Dedifferentiated amniotic fluid mesenchymal stem cell (primary cell): ENCODE results near the gene MGAT4B.

Source experiments
- DNase-seq: peaks from one replicate; pipeline ENCODE4 v3.0.0-alpha.2; 2016; ENCODE audit errors: extremely low spot score

MGAT4B gene

DNA sequence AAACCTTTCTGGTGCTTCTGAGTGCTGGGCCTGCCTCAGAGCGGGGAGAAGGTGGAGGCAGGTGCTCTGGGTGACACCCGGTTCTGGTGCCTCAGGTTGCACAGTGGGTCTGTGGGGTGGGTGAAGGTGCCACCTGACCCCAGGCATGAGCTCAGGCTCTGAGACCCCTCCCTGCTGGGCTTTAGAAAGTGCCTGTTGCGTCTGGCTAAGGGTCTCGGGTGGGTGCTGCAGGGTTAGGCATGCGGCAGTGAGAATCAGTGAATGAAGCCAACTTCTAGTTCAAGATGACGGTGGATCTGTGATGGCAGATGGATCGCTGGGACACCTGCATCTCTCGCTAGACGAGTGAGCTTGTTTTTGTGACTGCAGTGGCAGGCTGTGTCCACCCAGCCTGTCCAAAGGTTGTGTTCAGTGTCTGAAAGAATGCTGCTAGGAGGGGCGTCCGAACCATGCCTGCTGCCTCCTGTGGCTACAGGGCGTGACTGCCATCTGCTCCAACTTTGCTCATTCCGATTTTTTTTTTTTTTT lies 19.1 kb upstream of the MGAT4B start:
- DNase-seq: no peak

DNA sequence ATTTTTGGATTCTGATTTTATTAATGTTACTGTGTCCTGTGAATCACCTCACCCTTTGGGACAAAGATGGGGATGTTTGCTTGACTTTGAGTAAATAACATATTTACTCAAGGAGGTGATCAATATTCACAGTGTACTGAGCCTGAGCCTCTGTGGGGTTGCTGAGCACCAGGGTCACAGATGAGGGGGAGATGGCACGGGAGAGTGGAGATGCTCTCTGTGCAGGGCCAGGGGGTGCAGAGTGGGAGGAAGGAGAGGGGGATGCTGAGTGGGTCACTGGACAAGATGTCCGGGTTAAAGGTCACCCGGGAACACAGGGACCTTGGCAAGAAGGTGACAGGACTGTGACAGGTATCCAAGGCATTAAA lies 18.1 kb upstream of the MGAT4B start:
- DNase-seq: no peak

DNA sequence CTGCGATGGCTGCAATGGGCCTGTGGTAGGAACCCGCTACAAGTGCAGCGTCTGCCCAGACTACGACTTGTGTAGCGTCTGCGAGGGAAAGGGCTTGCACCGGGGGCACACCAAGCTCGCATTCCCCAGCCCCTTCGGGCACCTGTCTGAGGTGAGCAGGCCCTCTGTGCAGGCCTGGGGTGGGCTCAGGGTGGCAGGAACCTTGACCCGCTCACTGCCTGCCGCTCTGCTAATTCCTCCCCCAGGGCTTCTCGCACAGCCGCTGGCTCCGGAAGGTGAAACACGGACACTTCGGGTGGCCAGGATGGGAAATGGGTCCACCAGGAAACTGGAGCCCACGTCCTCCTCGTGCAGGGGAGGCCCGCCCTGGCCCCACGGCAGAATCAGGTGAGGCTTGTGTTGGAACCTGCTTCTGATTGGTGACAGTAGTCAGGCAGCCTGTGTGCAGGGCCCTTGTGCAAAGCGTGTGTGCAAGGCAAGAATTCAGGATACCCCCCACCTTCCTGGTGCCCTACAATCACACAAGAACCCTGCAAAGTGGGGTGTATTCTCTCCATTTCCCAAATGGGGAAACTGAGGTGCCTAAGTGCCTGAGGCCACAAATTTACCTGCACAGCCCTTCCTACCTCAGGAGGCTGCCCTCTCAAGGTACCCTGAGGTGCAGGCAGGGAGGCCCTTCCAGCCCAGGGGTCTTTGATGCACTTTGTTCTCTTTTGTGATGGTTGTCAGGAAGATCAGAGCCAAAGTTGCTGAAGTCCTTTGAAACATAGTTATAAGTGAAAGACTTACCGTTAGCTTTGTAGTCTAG lies 17.5 kb upstream of the MGAT4B start:
- DNase-seq: no peak

DNA sequence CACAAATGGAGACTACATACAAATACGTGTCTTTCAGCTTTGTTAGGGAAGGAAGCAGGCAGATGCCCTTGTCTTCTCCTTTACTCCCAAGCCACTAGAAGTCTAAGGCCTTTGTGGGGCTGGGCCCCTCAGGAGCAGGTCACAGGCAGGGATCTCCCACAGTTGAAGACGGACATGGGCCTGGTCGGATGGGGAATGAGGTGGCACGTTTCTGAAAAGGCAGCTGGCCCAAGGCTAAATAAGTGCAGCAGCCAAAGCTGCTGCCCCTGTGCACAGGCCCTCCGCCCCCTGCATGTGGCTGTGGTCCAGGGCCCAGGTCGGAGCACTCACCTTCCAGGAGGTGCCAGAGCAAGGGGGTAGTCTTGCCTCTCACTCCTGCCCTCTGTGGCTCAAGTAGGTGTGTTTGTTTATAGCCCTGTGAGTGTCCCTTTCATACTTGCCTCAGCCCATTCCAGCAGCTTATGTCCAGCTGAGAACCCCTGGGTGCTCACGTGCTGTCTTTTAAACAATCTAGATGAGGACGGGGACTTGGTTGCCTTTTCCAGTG lies 15.9 kb upstream of the MGAT4B start:
- no peak for DNase-seq

DNA sequence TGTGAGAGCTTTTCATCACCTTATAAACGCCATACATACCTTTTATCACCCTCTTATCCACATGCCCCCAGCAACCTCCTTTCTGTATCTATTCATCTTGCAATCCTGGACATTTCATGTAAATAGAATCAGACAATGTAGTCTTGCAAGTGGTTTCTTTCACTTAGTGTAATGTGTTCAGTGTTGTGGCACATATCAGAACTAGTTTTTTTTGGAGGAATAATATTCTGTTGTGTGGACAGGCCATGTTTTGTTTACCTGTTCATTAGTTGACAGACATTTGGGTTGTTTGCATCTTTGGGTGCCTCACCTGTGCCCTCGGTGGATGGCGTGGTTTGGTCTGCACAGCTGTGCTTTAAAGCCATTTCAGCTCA lies 15.4 kb upstream of the MGAT4B start:
- no peak for DNase-seq

DNA sequence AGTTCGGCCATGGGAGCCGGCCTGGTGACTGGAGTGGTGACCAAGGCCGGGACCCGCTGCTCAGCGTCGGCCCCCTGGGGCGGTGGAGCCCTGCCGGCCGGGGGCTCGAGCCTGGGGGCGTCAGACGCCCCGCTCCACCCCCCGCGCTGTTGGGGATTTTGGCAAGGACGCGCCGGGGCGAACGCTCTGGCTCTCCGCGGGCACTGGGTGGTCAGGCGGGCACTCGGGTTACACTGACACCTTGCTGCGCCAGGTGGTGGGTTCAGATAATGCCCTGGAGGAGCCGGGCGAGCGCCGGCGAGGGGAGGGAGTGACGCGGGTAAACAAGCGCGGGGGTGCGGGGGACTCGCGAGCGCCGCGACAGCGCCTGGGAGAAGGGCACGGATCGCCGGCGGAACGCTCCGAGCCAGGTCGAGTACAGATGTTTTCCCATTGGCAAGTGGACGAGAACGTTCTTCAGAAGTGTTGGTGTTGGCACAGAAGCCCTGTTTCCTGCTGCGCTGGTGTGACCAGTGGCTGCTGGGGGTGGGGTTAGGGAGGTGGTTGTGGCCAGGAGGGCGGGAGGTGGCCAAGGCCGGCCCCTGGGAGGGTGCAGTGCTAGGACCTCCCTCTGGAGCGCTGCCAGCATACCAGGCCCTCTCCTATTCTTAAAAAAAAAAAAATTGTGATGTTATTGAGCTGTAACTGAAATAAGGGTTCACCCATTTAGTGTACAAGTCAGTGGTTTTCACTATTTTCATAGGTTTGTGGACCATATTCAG lies 14.8 kb upstream of the MGAT4B start:
- DNase-seq: peak; percentile 73

DNA sequence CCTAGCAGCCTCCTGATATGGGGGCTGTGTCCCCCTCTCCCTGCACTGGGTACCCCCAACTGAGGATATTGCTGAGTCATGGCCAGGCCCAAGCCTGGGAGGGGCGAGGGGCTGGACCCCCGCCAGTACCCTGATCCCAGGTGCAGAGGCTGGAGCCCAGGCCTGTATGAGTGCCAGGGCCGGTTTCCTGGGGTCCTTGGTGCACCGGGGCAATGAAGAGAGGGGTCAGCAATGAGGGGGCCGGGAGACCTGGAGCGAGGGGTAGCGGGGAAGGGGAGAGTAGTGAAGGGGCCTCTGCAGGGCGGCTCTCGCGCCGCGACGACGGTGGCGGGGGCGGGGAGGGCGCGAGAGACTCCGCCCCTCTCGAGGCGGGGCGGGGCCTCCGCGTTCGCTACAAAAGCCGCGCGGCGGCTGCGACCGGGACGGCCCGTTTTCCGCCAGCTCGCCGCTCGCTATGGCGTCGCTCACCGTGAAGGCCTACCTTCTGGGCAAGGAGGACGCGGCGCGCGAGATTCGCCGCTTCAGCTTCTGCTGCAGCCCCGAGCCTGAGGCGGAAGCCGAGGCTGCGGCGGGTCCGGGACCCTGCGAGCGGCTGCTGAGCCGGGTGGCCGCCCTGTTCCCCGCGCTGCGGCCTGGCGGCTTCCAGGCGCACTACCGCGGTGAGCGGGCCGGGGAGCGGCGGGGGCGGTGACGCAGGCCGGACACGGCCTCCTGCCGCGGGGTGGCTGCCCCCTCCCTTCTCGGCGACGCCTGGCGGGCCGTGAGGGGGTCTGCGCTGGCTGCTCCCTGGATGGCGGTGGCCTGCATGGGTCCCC lies 14.0 kb upstream of the MGAT4B start, which contains the start of gene SQSTM1:
Gene SQSTM1 (plus strand): TSS at position 423 of the 815 bp plus-strand sequence. CDS start 32 bp downstream, at position 455.
- DNase-seq: peak; percentile 58

DNA sequence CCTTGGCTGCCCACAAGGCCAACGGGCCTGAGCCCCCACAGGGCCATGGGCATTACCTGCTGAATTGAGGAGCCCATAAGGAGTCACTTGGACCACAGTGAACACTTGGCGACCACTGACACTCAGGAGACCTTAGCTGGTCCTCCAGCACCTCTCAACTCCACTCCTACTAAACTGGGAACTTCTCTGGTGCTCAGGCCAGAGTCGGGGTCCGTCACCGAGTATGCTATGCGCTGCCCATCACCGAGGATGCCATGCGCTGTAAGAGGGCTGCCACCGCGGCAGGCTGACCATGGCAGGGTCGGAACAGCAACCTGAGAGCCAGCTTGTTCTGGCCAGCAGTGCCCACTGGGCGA lies 13.4 kb upstream of the MGAT4B start:
- no peak for DNase-seq

DNA sequence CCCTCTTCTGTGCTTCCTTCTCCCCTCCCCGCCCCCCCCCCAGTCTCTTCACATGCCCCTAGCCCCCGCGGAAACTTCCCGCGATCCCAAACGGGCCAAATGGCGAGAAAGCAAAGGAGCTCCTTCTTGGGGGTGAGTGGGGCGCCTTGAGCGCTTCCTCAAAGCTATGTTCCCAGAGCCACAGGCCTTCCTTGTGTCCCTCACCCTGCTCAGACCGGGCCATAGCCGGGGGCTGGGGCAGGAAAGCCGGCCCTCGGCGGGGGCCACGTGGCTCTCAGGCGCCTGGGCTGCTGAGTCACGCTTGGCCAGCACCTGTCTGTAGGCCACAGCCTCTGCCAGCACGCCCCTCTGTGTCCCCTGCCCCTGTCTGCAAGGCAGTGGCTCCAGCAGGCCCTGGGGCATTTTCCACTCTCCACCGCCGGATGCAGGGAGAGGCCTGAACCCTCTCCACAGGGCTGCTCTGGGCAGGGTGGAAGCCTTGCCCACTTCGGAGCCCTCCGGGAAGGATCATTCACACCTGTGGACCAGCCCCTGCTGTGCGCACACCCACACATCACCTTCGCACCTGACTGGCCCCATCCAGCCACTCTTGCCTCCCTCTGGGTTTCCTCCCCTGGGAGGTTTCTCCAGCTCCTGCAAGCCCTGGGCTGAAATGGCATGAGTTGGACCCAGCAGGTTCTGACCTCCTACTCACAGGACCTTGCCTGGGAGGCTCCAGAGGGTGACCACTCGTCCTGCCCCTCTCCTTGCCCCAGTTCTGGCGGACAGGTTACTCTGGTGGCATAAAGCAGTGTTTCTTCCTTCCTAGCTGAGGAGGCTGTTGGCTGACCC lies 12.8 kb upstream of the MGAT4B start:
- no peak for DNase-seq

DNA sequence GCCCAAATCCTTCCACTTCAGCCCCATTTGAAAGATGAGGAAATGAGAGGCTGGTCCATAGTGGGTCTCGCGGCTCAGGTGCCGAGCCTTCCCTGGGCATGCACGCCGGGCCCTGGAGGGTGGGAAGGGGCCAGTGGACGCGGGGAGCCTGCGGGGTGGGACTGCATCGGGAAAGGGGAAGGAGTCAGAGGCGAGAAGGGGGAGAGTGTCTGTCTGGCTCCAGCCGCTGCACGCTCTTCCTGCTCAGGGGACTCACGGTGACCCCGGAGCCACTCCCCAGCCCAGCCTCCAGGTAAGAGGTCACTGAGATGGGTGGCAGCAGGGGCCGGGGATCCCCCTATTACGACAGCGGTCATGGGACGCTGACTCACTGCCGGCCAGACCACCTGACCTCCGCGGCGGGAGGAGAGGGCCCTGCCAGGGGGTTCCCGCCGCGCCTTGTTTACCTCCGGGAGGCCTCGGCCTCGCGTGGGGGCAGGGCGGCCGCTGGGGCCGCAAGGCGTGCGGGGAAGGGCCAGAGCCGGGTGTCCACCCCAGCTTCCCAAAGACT lies 12.2 kb upstream of the MGAT4B start:
- peak; percentile 77 for DNase-seq

DNA sequence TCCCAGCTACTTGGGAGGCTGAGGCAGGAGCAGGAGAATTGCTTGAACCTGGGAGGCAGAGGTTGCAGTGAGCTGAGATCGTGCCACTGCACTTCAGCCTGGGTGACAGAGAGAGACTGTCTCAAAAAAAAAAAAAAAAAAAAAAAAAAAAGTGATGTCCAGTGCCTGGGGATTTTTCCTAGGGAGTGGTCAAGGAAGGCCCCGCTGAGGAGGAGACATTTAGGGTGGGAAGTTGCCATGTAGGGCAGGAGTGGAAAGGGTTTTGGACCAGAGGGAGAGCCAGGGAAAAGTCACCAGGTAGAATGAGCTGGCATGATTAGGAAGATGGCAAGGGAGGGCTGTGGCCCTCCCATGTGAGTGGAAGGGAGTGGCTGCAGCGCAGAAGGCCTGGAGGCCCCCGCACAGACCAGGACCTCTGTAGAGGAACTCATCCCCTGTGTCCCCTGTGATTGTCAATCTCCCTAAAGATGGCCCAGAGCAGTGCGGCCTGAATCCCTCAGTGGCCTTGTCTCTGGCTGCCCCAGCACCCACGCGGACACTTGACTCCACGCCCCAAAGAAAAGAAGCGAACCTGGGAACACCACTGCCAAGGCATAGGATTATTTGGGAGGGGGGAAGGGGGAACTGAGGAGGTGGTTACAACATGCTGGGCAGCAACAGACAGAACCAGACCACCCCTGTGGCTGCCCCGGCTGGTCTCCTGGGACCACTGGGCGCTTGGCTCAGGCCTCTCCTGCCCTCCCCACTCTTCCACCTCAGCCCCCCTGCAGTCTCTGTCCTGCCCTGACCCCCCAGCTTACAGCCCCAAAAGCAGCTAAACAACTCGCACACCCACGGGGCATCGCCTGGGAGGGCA lies 11.5 kb upstream of the MGAT4B start:
- no peak for DNase-seq

DNA sequence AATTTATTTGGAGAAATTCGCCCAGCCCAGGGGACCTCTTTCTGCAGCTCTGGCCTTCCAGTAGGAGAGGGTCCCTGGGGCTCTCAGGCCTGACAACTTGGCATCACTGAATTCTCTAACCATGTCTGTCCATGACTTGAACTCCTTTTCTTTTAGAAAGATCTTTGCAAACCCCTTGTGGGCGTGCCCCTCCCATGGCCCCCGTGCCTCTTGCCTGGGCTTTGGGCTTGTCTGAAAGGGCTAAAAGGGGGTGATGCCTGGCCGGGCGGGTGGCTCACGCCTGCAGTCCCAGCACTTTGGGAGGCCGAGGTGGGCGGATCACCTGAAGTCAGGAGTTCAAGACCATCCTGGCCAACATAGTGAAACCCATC lies 10.8 kb upstream of the MGAT4B start:
- DNase-seq: no peak

DNA sequence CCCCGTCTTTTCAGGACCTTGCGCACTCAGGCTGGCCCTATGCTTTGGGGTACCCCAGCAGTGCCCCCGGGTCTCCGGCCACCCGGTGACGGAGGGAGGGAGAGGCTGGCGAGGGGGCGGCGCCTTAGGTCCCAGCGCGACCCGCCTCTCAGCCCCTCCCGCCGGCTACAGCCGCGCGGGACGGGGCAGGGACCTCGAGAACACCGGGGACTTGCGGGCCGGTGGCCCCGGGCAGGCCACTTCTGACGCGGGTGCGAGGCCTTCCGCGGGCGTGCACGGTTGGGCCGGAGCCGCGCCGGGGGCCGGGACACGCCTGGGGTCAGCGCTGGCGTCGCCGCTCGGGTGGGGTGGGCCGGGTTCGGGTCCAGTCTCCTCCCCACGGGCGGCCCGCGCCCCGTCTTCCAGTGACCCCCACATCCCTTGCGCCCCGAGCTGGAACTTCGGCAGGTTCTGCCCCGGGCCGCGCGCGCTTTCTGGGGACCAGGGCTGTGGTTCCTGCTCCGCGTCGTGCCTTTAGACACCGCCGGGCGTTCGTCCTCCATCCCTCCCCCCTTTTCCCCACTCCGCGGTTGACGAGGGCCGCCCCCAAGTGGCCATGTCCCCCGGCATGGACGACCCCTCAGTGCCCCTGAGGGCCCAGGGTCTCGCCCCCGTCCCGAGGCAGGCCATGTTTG lies 10.3 kb upstream of the MGAT4B start:
- DNase-seq: no peak

DNA sequence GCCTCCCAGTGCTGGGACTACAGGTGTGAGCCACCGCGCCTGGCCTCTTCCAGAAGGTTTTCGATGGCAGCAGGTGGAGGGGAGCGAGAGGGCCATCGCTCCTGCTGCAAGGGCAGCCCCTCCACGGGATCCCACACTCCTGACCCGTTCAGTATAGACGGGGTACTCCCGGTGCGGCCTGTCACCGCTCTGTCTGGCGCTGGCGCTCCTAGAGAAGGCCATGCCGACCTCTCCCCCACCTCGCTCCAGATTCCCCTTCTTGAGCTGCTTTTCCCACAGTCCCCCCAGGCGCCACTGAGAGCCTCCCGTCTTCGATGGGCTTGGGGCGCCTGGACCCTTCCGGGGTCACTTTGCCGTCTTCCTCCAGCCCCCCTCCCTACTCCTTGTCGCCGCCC lies 9.7 kb upstream of the MGAT4B start:
- DNase-seq: no peak

DNA sequence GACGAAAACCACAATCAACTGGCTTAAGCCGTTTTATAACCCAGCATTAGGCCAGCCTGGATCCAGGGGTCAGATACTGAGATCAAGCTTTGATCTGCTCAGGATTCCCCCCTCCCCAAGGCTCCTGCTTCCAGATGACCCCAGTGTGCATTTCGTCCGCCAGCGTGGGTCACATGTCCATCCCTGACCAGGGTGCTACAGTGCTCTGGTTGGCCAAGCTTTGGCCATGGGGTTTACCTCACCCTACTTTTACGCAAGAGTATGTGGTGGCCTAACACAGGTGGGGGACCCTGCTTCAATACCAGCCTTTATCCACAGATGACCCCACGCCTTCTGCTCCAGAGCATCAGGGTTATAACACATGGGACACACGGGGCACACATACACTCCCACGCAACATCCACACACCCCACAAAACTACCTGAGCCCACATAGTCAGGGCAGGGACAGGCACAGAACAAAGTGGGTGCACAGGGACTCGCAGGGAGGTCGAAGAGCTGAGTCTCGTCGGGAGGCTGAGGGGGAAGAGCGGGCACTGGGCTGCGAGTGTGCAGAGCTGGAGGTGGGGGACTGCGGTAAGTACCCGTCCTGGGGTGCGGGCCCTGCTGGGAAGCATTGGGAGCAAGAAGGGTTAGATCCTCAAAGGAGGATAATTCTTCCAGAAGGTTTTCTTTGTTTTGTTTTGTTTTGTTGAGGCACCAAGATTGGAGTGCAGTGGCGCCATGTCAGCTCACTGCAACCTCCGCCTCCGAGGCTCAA lies 9.0 kb upstream of the MGAT4B start:
- no peak for DNase-seq

DNA sequence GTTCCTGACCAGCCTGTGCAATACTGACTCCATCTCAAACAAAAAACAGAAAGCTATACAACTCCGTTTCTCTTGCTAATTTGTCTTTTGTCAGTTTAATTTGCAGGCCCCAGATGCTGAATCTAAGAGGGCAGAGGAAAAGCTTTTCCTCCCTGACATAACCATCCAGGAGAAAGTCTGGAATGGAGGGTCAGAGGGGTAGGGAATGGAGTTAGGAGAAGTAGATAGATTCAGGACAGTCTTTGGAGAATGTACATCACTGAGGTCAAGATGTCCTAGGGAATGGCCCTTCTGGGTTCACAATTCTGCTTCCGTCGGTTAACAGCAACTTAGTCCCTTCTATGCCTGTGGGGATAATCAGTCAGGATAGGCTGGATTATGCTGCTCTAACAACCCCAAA lies 7.4 kb upstream of the MGAT4B start:
- DNase-seq: no peak

DNA sequence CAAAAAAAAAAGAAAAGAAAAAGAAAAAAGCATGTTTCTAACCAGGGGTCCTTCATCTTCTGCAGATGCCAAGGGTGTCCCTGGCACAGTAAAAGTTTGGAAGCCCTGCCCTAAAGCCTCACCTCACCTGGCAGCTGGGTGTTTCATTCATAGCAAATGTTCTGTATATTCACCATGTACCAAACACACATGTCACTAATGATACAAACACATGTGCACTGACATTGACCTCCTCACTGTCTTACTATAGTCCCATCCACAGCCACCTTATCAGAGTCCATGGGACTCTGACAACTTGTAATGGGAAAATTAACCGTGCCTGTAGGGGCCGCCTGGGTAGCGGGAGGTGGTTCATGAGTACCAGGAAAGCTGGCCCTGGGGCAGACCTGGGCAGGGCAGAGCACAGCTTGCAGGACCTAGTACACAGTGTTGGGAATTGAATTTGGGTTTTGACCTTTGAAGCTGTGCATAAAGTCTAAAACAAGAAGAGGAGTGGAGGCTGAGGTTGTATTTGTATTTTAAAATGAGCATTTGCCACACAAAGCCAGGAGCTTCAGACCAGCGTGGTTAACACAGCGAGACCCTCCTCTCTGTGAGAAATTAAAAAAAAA lies 6.4 kb upstream of the MGAT4B start:
- DNase-seq: no peak
